ENCODE measurements around the gene CSTPP1. TPM values are rescaled to one million over a fixed set of nuclear protein-coding genes. Genes with fewer than 3 reads are reported as not detected.
A peak's percentile ranks its signal among the peaks of the same experiment; 100 is the strongest.

Gene CSTPP1
- total RNA-seq, 4 donors from 2014 or later, result 9.8 to 14.3 (median 11.1) TPM

- no peak for ATAC-seq (ENCODE audit: low FRiP score)
- DNase-seq (ENCODE audit: low spot score), result no peak
These were observed 245.8 kb downstream of the CSTPP1 start for GRCh38 chr11:47182380-47182779.

GRCh38 chr11:47183031-47183856 lies 246.7 kb downstream of the CSTPP1 start:
- no peak for TF ChIP-seq CTCF (IDR thresholded peaks at IDR 0.05)
- no peak for ATAC-seq (ENCODE audit: low FRiP score)

More at GRCh38 chr11:47182380-47182779, 245.8 kb downstream of the CSTPP1 start:
- no peak for TF ChIP-seq CTCF (IDR thresholded peaks at IDR 0.05)

GRCh38 chr11:47183969-47184368 lies 247.4 kb downstream of the CSTPP1 start:
- no peak for DNase-seq (ENCODE audit: low spot score)
- no peak for ATAC-seq (ENCODE audit: low FRiP score)
- TF ChIP-seq CTCF (IDR thresholded peaks at IDR 0.05), result no peak

More at GRCh38 chr11:47183031-47183856, 246.7 kb downstream of the CSTPP1 start:
- no peak for DNase-seq (ENCODE audit: low spot score)

GRCh38 chr11:47184711-47185304 lies 248.2 kb downstream of the CSTPP1 start:
- no peak for TF ChIP-seq CTCF (IDR thresholded peaks at IDR 0.05)
- no peak for DNase-seq (ENCODE audit: low spot score)
- ATAC-seq (ENCODE audit: low FRiP score), result no peak

- DNase-seq (ENCODE audit: low spot score) (no peak), ATAC-seq (ENCODE audit: low FRiP score) (peak; percentile 50)
- no peak for TF ChIP-seq CTCF (IDR thresholded peaks at IDR 0.05)
These were observed 248.9 kb downstream of the CSTPP1 start for GRCh38 chr11:47185305-47186075.

- DNase-seq (ENCODE audit: low spot score) (no peak), ATAC-seq (ENCODE audit: low FRiP score) (peak; percentile 61)
These were observed 249.6 kb downstream of the CSTPP1 start, which contains the start of gene PACSIN3 for GRCh38 chr11:47186076-47186699. Gene PACSIN3 (minus strand): TSS chr11:47186434. CDS start chr11:47182727, 3,707 bp downstream.

More at GRCh38 chr11:47186076-47186699, 249.6 kb downstream of the CSTPP1 start, which contains the start of gene PACSIN3:
- TF ChIP-seq CTCF (IDR thresholded peaks at IDR 0.05), result no peak
